Measurements from ENCODE around the gene GPR135. TPM values are rescaled to one million over a fixed set of nuclear protein-coding genes. Genes with fewer than 3 reads are reported as not detected.

Gene GPR135
- total RNA-seq, 1 experiment from 2014 or later, result 0.52 TPM

- peaks cover 22% of the 10 kb centered on the region for H3K36me3 Mint-ChIP-seq (ENCODE audit: insufficient read depth, unreplicated experiment)
- no peaks in the 10 kb centered on the region for H3K9me3 ChIP-seq
- TF ChIP-seq, protein P1, sequence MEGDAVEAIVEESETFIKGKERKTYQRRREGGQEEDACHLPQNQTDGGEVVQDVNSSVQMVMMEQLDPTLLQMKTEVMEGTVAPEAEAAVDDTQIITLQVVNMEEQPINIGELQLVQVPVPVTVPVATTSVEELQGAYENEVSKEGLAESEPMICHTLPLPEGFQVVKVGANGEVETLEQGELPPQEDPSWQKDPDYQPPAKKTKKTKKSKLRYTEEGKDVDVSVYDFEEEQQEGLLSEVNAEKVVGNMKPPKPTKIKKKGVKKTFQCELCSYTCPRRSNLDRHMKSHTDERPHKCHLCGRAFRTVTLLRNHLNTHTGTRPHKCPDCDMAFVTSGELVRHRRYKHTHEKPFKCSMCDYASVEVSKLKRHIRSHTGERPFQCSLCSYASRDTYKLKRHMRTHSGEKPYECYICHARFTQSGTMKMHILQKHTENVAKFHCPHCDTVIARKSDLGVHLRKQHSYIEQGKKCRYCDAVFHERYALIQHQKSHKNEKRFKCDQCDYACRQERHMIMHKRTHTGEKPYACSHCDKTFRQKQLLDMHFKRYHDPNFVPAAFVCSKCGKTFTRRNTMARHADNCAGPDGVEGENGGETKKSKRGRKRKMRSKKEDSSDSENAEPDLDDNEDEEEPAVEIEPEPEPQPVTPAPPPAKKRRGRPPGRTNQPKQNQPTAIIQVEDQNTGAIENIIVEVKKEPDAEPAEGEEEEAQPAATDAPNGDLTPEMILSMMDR (IDR thresholded peaks at IDR 0.05; ENCODE audit: insufficient read depth in 1 of 2, low read depth in 1 of 2, low read length in 1 of 2, severe bottlenecking in 1 of 2, unreplicated experiment in 1 of 2), result peak; percentile 54 to 60
- intact Hi-C loops (cut with micrococcal nuclease; ENCODE audit: unreplicated experiment), result no loop called here
- peaks cover 12% of the 10 kb centered on the region; the same call in 1 of the 2 replicates for H3K4me1 ChIP-seq
- H3K27me3 ChIP-seq (replicated peaks; ENCODE audit: control insufficient read depth, insufficient read depth, low read length), result no peaks in the 10 kb centered on the region
- ChIA-PET CTCF (interaction anchor here (0.6 to 1.7 kb wide), 11 partner anchors 16 to 414 kb away, joined by 3 to 13 read pairs (median 4); partner anchors contain the start of genes CCDC175 and GPR135), POLR2A (interaction anchor here (1.0 to 1.3 kb wide), 7 partner anchors 25 to 765 kb away, joined by 3 to 8 read pairs (median 3); partner anchors contain the start of genes CCDC175, DAAM1, PCNX4 and PPM1A)
- no peaks in the 10 kb centered on the region for H3K9me3 Mint-ChIP-seq (ENCODE audit: unreplicated experiment)
- H3K27me3 Mint-ChIP-seq (ENCODE audit: insufficient read depth, unreplicated experiment), result no peaks in the 10 kb centered on the region
- peak within 1 kb of the TSS; percentile 92 for H3K4me3 Mint-ChIP-seq (ENCODE audit: unreplicated experiment)
- peak within 1 kb of the TSS; percentile 90 for H3K4me3 ChIP-seq (ENCODE audit: low read depth, low read length)
- H3K27ac Mint-ChIP-seq (ENCODE audit: unreplicated experiment), result peak within 1 kb of the TSS; percentile 92
- no peaks in the 10 kb centered on the region for H3K4me1 Mint-ChIP-seq (ENCODE audit: low read depth, unreplicated experiment)
- BruUV-seq (replicated peaks), result no TSS peak
- no peaks in the 10 kb centered on the region for H3K36me3 ChIP-seq (ENCODE audit: control insufficient read depth, insufficient read depth, low read length)
- peak; percentile 97 to 98 for DNase-seq
Measured at GRCh38 chr14:59483819-59484638, 18.8 kb upstream of the GPR135 start, which contains the start of the genes JKAMP and L3HYPDH. JKAMP (plus strand) TSS chr14:59484517; CDS start chr14:59484590, 73 bp downstream. L3HYPDH (minus strand) TSS chr14:59484408; CDS start chr14:59484316, 92 bp downstream.

GRCh38 chr14:59483363-59483762 lies 18.2 kb upstream of the GPR135 start:
- peak in 1 of 2 experiments; percentile 9 for DNase-seq
- intact Hi-C loops (cut with micrococcal nuclease; ENCODE audit: unreplicated experiment), result no loop called here
- H3K4me1 ChIP-seq, result peaks cover 12% of the 10 kb centered on the region; the same call in 1 of the 2 replicates
- H3K27ac Mint-ChIP-seq (ENCODE audit: unreplicated experiment), result peak overlapping the region; percentile 92
- H3K36me3 ChIP-seq (ENCODE audit: control insufficient read depth, insufficient read depth, low read length), result no peaks in the 10 kb centered on the region
- TF ChIP-seq, protein P1 (IDR thresholded peaks at IDR 0.05; ENCODE audit: insufficient read depth in 1 of 2, low read depth in 1 of 2, low read length in 1 of 2, severe bottlenecking in 1 of 2, unreplicated experiment in 1 of 2), result no peak
- no TSS peak for BruUV-seq (replicated peaks)
- H3K9me3 Mint-ChIP-seq (ENCODE audit: unreplicated experiment), result no peaks in the 10 kb centered on the region
- POLR2A ChIA-PET, result interaction anchor here (1.3 kb wide), 1 partner anchor 25 kb away, joined by 3 read pairs; no protein-coding TSS in a partner anchor
- no peaks in the 10 kb centered on the region for H3K9me3 ChIP-seq
- H3K36me3 Mint-ChIP-seq (ENCODE audit: insufficient read depth, unreplicated experiment), result peaks cover 16% of the 10 kb centered on the region
- H3K4me3 ChIP-seq (ENCODE audit: low read depth, low read length), result peak overlapping the region; percentile 90
- no peaks in the 10 kb centered on the region for H3K27me3 Mint-ChIP-seq (ENCODE audit: insufficient read depth, unreplicated experiment)
- CTCF ChIA-PET, result interaction anchor here (1.3 to 1.7 kb wide), 4 partner anchors 93 to 414 kb away, joined by 3 to 13 read pairs (median 7); partner anchors contain the start of gene CCDC175
- no peaks in the 10 kb centered on the region for H3K27me3 ChIP-seq (replicated peaks; ENCODE audit: control insufficient read depth, insufficient read depth, low read length)
- H3K4me1 Mint-ChIP-seq (ENCODE audit: low read depth, unreplicated experiment), result no peaks in the 10 kb centered on the region
- peak overlapping the region; percentile 92 for H3K4me3 Mint-ChIP-seq (ENCODE audit: unreplicated experiment)

GRCh38 chr14:59482541-59483331 lies 17.6 kb upstream of the GPR135 start:
- Histone ChIP-seq H3K9me3 (no peaks in the 10 kb centered on the region), H3K27me3 (replicated peaks; ENCODE audit: control insufficient read depth, insufficient read depth, low read length) (no peaks in the 10 kb centered on the region), H3K4me1 (peaks cover 12% of the 10 kb centered on the region; the same call in 1 of the 2 replicates), H3K4me3 (ENCODE audit: low read depth, low read length) (peak overlapping the region; percentile 90), H3K36me3 (ENCODE audit: control insufficient read depth, insufficient read depth, low read length) (no peaks in the 10 kb centered on the region)
- DNase-seq, result no peak
- H3K36me3 Mint-ChIP-seq (ENCODE audit: insufficient read depth, unreplicated experiment), result peaks cover 16% of the 10 kb centered on the region
- no peaks in the 10 kb centered on the region for H3K9me3 Mint-ChIP-seq (ENCODE audit: unreplicated experiment)
- BruUV-seq (replicated peaks), result TSS peak; percentile 57
- POLR2A ChIA-PET, result no interaction called here
- intact Hi-C loops (cut with micrococcal nuclease; ENCODE audit: unreplicated experiment), result no loop called here
- H3K27ac Mint-ChIP-seq (ENCODE audit: unreplicated experiment), result peak overlapping the region; percentile 92
- TF ChIP-seq, protein P1 (IDR thresholded peaks at IDR 0.05; ENCODE audit: insufficient read depth in 1 of 2, low read depth in 1 of 2, low read length in 1 of 2, severe bottlenecking in 1 of 2, unreplicated experiment in 1 of 2), result no peak
- H3K4me1 Mint-ChIP-seq (ENCODE audit: low read depth, unreplicated experiment), result no peaks in the 10 kb centered on the region
- no peaks in the 10 kb centered on the region for H3K27me3 Mint-ChIP-seq (ENCODE audit: insufficient read depth, unreplicated experiment)
- CTCF ChIA-PET, result interaction anchor here (1.7 kb wide), 1 partner anchor 94 kb away, joined by 13 read pairs; the partner anchor contains the start of gene CCDC175
- H3K4me3 Mint-ChIP-seq (ENCODE audit: unreplicated experiment), result peak overlapping the region; percentile 92
